AG09309 (cell line): Measurements from ENCODE around the gene RBBP5.

Source experiments
- DNase-seq: peaks from one replicate; pipeline ENCODE4 v3.0.0-alpha.2; 2010; ENCODE audit warnings: low read depth
- H3K4me3 ChIP-seq: 2 replicates; pipeline ENCODE4 v1.5.1; 2011; ENCODE audit warnings: mild to moderate bottlenecking, low read depth, low read length, moderate library complexity; ENCODE audit not compliant: control insufficient read depth
- TF ChIP-seq, protein P1 (sequence below): IDR thresholded peaks from 2 replicates; pipeline ENCODE4 v1.5.1; 2011; ENCODE audit warnings: mild to moderate bottlenecking, low read depth, low read length, inconsistent platforms; ENCODE audit not compliant: insufficient read depth, control insufficient read depth; ENCODE audit errors: missing control alignments

The RBBP5 gene

DNA sequence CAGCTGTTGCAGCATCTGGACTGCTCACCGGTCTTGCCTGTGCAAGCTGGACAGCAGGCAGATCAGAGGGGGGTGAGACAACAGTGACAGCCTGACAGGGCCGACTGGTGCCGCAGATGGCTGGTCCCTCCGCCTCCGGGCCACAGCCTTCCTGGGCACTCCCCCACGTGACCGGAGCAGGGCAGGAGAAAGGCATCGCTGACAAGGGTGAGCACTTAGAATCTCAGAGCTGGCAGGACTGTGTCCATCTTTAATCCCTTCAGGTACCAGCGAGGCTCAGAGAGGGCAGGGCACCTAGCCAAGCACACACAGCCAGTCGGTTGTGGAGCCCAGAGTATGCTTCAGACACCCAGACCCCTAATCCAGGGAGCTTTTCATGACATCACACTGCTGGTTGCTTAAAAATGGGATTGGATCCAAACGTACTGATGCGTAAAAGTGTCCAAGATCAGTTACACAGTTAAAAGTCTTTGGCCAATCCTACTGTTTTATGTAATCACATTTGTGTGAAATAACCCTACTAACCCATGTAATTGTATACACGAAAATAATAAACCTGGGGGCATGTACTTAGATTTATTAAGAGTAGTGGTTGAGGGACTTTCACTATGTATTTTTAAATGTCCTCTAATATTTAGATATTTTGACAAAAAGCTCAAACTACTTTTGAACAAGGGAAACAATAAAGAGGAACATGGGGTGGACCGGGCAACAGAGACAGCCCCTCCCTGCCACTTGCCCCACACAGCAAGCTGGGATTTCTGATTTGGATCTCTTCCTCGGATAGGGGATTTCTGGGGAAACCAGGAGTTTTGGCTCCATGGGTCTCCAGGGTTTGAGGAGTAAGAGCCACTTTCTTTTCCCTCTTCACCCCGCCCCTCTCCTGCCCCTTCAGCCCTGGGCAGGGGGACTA lies 79.5 kb downstream of the RBBP5 start:
- TF ChIP-seq, protein P1, sequence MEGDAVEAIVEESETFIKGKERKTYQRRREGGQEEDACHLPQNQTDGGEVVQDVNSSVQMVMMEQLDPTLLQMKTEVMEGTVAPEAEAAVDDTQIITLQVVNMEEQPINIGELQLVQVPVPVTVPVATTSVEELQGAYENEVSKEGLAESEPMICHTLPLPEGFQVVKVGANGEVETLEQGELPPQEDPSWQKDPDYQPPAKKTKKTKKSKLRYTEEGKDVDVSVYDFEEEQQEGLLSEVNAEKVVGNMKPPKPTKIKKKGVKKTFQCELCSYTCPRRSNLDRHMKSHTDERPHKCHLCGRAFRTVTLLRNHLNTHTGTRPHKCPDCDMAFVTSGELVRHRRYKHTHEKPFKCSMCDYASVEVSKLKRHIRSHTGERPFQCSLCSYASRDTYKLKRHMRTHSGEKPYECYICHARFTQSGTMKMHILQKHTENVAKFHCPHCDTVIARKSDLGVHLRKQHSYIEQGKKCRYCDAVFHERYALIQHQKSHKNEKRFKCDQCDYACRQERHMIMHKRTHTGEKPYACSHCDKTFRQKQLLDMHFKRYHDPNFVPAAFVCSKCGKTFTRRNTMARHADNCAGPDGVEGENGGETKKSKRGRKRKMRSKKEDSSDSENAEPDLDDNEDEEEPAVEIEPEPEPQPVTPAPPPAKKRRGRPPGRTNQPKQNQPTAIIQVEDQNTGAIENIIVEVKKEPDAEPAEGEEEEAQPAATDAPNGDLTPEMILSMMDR, result no peak
- H3K4me3 ChIP-seq, result no peak overlapping the region
- DNase-seq, result no peak

DNA sequence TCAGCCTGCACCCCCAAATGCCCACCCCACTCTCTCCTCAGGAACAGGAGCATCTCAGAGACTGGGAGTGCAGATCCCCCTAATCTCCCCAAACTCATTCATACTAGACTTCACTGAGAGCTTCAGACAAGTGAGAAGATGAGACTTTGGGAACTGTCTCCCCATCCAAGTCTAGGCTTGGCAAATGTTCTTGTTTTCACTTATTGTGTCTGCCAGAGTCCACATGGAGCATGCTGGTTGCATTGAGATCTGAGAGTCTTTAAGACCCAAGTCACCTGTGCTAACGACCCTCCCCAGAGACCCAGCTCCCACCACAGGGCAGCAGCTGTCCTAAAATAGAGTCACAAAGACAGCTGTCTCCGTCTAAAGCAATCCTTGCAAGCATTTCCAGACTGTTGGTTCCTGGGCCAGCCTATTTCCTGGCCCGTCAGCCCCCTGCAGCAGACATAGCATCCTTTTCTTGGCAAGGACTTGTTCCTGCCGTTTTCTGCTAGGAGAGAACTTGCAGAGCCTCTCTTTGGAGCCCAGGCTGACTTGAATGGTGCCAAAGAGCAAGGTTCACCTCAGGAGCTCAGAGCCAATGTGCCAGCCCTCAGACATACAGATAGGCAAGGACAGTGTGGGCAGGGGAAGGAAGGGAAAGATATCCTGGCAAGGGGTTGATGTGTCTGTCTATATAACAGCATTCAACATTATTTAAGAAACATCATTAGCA lies 80.6 kb downstream of the RBBP5 start:
- TF ChIP-seq, protein P1, result no peak
- DNase-seq, result no peak
- H3K4me3 ChIP-seq, result no peak overlapping the region

DNA sequence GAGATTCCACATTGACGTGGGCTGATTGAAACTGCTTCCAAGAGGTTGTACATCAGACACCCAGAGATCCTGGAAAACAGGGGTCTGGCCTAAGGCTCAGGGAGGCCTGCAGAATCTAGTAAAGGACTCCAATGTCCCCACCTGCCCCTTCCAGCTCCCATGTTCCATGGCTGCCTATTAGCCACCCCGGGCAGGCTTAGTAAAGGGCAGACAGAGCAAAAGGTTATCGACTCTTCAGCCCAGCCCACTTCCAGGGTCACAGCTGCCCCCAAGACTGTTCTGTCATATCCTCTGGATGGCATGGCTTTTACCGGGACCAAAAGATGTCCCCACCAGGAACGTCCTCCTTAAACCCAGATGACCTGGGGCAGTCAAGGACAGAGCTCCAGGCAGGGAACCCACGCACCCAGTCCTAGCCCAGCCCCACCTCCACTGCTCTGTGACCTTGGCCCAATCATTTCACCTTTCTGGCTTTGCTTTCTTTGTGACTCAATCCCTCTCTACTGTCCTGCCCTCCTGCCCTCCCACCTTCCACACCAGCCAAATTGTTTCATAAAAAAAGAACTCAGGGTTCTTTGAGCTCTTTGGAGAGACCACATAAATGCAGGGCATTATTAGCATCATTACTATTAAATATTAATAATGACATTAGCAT lies 83.5 kb downstream of the RBBP5 start:
- TF ChIP-seq, protein P1, result no peak
- DNase-seq, result no peak
- H3K4me3 ChIP-seq, result no peak overlapping the region

DNA sequence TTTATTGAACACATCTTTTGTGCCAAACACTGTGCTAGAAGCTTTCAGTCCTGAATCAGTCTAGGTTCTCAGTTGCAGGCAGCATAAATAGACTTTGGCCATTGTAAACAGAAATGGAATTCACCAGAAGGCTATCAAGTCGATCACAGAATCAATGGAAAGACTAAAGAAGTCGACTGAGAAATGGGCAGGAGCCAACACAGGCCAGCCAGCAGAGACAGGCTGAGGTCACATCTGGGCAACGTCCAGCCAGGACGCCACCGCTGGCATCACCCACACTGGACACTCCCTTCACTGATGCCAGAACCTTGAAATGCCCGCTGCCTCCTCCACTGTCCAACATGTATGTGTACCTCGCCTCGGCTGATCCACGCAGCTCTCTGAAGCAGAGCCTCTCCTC lies 84.2 kb downstream of the RBBP5 start:
- TF ChIP-seq, protein P1, result no peak
- DNase-seq, result no peak
- H3K4me3 ChIP-seq, result no peak overlapping the region
